GM18951 (cell line): ENCODE measurements around the gene MKI67.

Experiments used
- POLR2A ChIP-seq: IDR thresholded peaks from 4 replicates; pipeline ENCODE4 v1.6.1; 2011; ENCODE audit warnings: mild to moderate bottlenecking; ENCODE audit not compliant: insufficient read length, insufficient read depth; ENCODE audit errors: extremely low read depth
- in situ Hi-C: fragments of 300-500 bp; cut with MboI; formaldehyde crosslinking; loops from one replicate; pipeline ENCODE4 v1.12.0; 2022; ENCODE audit warnings: low sequenced_read_pairs, mixed read lengths, inconsistent platforms; ENCODE audit not compliant: unreplicated experiment

The MKI67 gene

DNA sequence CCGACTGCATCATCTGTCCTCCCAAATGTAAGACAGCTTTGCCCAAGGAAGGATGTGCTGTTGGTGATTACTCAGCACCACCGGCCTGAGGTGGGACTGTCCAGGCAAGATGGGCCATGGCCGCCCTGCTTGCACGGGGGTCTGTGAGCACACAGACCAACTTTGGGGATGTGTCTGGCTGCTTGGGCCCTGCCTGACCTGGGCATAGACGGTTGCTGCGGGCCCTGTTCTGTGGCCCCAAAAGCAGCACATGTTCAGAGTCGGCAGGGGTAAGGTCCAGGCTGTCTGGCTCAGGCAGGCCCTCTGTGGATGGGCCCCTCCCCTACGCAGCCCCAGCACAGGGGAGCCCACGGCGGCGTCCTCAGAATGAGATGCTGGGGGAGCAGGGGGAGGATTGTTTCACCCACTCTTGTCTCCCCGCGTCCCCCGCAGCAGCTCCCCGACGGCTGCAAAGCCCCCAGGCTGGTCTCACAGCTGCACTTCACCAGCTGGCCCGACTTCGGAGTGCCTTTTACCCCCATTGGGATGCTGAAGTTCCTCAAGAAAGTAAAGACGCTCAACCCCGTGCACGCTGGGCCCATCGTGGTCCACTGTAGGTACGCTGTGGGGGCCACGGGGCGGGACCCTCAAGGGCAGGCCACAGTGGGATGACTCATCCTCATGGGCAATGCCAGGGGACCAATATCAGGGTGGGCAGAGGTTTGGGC is 58.4 kb downstream of the MKI67 start:
- no peak for TF ChIP-seq POLR2A
- in situ Hi-C loops = no loop called here

DNA sequence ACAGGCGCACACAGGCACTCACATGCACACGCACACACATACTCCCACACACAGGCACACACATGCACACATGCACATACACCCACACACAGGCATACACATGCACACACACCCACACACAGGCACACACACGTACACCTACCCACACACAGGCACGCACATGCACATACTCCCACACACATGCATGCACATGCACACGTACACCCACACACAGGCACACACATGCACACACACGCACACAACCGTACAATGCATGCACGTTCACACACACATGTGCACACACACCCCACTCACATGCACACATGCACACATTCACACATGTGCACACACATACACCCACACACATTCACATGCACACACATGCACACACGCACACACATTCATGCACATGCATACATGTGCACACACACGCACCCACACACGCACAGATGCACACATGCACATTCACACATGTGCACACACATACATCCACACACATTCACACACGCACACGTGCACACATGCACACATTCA is 59.3 kb downstream of the MKI67 start:
- TF ChIP-seq POLR2A = no peak
- in situ Hi-C loops = no loop called here

DNA sequence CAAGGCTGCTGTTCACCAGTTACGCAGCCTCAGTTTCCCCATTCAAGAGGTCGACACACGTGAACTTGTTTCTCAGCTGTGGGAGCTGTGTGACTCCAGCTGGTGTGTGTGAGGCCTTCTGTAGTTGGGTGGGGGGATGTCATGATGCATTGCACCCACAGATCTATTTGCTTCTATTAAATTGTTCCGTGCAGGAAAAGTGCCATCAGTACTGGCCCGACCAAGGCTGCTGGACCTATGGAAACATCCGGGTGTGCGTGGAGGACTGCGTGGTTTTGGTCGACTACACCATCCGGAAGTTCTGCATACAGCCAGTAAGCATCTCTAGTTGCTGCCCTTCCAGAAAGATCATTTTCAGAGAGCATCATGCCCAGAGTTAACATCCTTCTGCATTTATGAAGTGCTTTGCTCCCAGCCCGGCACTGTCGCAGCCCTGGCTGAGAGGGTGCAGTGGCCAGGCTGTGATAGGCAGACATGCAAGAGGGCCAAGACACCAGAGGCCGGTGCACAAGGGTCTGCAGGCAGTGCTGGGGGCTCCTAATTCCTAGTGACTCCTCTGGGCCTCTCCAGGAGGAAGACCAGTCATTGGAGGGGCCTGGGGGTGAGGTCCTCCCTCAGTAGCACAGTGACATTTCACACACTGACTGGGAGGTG is 60.2 kb downstream of the MKI67 start:
- no peak for TF ChIP-seq POLR2A
- in situ Hi-C loops = no loop called here

DNA sequence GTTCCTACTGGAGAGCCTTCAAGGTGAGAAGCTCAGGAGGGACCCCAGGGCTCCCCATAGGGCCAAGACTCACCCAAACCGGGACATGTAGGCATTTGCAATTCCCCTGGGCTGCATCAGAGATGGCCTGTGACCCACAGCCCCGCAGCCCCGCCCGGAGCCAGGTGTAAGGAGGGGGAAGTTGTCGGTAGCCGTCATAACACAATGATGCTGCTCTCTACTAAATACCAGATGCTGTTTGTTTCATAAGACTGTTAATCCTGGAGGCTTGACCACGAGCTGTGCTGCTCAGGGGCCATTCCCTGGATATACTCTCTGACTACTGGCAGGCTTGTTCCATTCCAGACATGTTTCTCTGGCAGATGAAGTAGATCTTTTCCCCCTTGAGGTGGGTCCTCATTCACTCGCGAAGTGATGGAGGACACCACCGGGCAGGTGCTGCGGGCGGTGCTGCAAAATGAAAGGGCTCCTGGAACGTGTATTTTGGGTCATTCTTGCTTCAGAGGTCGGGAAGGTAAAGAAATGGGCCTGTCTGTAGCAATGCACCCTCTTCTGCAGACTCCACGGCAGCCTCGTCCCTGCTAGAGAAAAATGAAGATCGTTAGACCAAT is 61.1 kb downstream of the MKI67 start:
- no peak for TF ChIP-seq POLR2A
- in situ Hi-C loops = no loop called here

DNA sequence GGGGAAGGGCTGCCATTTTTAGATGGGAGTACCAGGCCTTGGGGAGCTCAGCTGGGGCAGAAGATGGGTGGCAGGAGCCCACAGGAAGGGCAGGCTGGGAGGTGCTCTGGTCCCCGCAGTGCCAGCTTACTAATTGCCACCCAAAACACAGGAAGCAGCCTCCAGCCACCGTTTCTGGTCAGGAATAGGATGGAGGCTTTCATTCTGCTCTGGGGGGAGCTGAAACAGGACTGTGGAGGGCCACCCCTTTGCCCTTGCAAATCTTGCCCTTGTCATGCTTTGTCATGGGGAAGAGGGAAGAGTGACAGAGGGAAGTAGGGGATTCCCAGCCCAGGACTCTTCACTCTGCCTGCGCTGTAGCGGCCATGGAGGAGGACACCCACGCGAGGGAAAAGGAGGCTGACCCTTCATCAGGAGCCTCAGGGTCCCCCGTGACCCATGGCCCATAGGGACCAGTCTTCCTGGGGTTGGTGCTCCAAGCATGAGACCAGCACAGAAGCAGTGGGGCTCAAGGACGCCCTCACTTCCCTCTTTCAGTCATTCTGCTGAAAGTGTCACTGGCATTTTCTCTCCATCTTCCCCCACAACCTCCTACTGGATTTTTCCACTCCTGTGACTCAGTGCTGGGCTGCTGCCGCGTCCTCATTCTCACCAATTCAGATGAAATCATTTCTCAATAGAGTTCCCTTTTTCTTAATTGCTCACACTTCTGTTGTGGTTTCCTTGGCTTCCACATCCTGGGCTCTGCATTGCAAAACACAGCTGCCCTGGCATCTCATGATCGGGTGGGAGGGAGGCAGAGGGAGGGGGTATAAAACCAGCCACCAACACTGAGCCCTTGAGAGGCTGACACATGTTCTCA is 61.9 kb downstream of the MKI67 start:
- TF ChIP-seq POLR2A = no peak
- in situ Hi-C loops = no loop called here

DNA sequence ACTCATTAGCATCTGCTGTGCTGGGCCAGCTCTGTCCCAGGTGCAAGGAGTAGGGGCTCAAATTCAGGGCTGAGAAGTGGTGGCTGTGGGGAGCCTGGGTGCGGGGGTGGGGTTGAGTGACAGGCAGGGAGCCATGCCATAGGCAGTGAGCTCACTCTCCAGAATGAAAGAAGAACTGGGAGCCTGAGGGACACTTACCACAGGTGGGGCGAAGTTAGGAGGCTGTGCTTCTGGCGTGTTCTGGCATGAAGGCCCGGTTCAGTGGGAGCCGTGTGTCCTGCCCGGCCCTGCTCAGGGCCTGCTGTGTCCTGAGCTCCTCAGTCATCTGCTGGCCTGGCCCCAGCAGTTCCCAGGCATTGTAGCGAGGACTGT is 62.5 kb downstream of the MKI67 start:
- no peak for TF ChIP-seq POLR2A
- in situ Hi-C loops = no loop called here

DNA sequence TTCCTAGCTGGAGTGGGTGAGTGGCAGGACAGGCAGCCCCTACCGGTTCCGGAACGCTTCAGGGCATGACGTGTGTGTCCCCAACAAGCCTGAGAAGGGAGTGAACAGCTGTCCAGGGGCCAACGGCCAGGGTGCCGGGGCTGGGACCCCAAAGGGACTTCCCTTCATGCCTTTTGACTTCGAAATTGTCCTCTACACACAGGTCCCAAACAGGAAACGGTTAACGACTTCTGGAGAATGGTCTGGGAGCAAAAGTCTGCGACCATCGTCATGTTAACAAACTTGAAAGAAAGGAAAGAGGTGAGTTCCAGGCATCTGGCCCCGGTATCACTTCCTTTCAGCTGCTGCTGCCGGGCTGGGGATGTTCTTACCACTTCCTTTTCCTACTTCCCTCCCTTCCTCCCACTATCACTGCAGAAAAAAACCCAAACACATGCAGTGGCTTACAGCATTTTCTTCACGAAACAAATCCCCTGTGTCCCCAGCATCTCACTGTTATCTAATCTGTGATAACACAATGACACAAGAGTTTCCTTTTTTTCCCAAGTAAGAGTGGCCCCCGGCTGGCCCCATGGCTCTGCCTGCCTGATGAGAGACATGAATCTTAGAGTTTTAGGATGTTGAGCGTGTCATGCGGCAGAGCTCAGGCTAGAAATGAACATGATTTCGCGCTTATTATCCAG is 63.2 kb downstream of the MKI67 start:
- no peak for TF ChIP-seq POLR2A
- in situ Hi-C loops = no loop called here

DNA sequence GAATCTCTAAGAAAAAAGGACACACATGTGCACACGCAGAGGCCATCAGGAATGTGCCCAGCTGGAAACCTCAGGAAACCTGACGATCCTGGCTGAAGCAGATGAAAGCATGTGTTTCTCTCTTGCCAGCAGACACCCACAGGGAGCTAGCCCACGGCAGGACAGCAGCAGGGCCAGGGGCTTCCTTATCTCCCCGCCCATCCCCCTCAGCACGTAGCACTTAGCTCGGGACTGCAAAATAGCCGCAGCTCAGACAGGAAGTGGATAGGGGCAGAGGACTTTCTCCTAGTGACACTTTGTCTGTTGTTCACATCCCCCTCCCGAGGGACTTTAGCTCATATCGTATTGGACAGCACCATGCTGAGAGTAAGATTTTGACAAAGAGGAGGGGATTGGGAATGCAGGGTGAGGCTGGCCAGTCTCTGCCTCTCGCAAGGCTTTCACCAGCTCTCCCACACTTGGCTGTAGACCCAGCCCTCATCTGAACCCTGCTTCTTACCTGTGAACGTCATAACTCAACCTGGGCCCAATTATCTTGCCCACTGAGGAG is 63.8 kb downstream of the MKI67 start:
- TF ChIP-seq POLR2A = no peak
- in situ Hi-C loops = no loop called here

DNA sequence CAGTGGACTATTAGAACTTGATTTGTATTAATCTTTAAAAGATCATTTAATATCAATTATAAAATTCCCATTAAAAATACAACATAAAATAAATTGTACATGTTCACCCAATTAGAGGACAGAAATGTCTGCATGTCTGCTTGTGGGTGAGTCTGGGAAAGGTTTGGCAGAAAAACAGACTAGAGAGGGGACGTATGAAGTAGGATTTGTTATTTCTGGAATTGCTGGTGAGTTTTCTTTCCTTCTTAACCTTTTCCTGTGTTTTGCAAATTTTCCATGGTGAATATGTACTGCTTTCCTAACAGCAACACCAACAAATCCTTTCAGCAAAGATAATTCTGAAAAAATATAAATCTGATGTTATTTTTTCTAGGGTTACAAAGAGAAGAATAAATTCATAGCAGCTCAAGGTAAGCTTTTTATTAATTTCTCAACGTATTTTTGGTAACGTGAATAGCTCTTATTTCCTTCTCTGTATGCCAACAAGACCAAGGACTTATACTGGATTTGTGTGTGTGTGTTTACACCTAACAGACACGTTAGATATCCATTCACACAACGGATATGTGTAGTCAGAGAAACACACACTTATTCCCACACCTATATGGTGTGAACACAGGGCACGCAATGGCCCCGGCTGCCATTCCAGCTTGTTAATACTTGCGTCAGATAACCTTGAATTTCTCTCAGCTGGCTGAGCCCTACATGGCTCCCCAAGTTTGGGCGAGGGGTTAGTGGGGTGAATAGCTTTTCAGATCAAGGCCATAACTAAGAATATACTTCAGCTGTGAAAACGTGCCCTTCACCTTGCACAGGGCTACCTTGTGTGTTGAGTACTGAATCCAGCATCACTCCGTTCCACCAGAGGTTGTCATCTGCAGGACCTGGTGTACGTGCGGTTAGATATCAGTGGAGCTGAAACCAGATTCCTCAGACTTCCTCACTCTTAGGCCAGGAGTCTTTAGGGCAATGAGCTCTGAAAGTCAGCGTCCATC is 64.6 kb downstream of the MKI67 start:
- TF ChIP-seq POLR2A = no peak
- in situ Hi-C loops = no loop called here

DNA sequence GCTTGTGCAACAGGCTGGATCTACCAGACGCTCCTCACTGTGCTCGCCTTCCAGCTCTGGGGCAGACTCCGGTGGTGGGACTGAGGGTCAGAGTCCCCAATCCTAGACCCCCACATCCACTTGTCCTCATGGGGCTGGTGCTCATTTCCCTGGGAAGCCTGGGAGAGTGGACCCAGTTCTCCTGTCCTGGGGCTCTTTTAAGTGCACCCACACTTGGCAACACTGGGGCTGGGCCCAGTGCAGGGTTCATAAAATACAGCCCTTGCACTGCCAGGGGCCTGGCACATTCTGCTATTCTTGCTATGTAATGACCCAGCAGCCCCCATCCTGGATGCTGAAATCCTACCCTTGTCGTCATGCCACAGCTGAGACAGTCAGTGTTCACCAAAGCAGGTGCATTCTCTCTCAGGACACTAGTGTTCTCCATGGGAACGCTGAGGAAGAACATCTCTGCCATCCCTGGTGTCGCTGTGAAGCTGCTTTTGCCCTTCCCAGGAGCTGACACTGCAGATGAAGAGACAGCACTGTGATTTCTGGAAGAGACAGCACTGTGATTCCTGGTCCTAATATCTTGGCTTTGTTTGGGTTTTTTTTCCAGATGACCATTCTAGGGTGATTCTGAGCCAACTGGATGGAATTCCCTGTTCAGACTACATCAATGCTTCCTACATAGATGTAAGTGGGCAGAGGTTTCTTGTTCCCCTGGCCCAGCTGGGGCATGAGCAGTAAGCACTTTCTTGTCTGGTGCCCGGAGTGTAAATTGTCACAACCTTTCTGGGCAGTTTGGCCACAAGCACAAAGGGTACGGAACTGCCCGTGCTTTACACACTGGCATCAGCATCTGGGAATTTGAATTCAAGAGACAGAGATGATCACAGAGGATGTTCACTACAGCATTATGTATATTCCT is 65.6 kb downstream of the MKI67 start:
- in situ Hi-C loops = no loop called here

More for the DNA sequence above, 65.6 kb downstream of the MKI67 start:
- TF ChIP-seq POLR2A = no peak
